DMS79 treated with DMSO at 0.1 percent for 48 hours (cell line): ENCODE data around the gene TRPM8.

ENCODE experiments used
- DNase-seq: peaks from one replicate; lab custom pipeline; 2025; lab: John Stamatoyannopoulos, UW

Gene TRPM8

GRCh38 chr2:233976087-233976486 is 58.9 kb downstream of the TRPM8 start:
- no peak for DNase-seq

DNA sequence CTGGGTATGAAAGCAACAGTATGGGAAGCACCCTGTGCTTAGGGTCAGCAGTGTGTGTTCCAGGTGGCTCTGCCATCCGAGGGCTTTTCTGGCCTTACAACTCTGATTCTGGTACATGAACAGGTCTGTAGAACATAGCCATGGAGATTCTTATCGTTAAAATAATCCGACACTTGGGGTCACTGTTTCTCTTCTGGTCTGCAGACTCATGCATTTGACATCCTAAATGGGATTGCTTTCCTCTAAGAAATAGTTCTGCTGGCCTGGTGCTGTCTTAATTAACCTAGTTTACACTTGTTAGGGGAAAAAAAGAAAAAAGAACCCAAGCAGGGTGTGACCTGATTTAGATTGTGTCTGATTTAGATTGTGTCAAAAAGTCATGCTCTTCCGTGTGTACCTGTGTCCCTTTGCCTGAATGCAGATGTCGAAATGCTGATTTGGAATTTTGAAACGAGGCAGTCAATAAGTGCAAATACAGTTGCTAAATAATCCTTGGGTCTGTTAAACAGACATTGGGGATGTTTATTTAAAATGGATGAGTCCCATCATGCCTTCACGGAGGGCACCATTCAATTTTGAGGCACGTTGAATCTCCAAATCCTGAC is 59.6 kb downstream of the TRPM8 start:
- peak; percentile 46 for DNase-seq

GRCh38 chr2:233977296-233977837 is 60.2 kb downstream of the TRPM8 start:
- no peak for DNase-seq

DNA sequence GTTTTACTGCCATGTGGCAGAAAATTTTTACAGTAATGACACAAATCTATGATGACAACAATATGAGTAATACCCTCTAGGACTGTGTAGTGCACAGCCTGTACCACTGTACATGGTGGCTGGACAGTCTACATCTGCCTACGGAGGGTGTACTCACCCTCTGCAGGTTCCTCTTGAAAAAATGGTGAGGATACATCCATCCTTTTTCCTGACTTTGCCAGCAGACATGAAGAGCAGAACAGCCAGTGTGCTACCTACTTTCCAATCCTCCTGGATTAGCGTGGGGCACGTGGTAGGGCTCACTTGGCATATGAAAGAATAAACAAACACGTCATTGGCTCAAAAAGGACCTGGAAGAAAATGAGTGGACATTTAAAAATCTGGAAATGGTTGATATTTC is 62.6 kb downstream of the TRPM8 start:
- no peak for DNase-seq

- no peak for DNase-seq
Measured at GRCh38 chr2:233980955-233981561, 63.9 kb downstream of the TRPM8 start.

- no peak for DNase-seq
Measured at GRCh38 chr2:233981574-233982420, 64.6 kb downstream of the TRPM8 start.

DNA sequence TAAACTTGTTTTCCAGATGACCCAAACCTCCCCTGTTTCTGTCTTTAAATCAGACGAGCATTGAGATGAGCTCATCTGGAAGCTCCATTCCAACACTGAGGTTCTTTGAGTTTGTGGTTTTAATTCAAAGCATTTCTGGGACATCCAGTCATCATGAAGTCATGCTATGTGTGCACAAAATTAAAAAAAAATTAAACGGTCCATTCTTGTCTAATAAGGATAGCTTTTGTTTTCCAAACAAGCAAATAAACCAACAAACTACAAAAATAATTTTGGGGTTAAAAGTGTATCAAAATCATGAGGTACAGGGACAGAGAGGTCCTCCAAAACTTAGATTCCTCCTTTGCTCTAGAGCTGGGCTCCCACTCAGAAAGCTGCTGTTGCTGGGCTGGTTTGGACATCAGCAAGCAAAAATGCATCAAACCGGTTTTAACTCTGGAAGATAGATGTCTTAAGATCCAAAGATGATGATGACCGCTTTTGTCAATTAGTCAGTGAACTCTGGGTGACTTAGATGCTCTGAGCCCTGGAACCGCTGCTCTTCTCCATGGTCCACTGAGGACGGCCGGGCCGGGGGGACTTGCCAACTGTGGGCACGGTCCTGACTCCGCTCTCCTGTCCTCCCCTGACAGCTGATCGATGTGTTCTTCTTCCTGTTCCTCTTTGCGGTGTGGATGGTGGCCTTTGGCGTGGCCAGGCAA is 65.4 kb downstream of the TRPM8 start:
- no peak for DNase-seq

GRCh38 chr2:233983445-233983844 is 66.3 kb downstream of the TRPM8 start:
- no peak for DNase-seq

DNA sequence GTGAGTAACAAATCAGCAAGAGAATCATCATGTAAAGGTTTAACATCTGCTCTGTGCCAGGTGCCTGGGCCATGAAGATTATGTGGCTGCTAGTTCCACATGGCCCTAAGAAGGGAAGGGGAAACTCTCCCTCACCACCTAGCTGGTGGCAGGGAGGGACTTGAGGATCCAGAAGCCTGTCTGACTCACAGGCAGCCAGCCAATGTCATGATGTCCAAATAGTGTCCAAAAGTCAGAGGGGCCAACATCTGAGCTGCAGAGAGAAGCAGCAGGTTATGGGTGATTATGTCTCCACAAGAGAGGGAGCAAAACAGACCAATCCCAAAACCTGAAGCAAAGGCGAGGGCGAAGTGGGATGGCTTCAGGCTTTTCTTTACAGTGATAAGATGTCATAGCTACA is 71.4 kb downstream of the TRPM8 start:
- no peak for DNase-seq

GRCh38 chr2:233989221-233989858 is 72.2 kb downstream of the TRPM8 start:
- peak; percentile 92 for DNase-seq

DNA sequence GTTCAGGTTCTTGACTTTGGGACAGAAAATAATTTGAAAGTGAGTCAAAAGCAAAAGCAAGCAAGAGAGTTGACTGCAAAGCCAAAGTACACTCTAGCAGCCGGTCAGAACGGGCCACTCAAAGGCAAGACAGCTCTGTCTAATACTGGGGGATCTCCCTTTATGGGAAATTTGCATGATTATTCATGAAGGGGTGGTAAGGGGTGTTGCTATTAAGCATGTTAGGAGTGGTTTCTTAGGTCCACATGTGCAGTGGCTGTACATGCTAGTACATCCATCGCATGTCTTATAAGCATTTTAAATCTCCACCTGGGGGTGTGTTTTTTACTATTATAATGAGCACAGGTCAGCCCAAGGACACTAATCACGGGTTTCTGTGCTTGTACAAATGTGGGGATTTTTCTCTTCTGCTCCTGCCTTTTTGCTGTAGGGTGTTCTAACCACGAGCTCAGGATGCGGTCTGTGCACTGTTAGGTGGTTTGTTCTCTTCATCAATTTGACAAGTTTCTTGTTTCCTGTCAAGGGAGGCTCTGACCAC is 73.2 kb downstream of the TRPM8 start:
- no peak for DNase-seq

- no peak for DNase-seq
Measured at GRCh38 chr2:233991196-233991595, 74.0 kb downstream of the TRPM8 start.

DNA sequence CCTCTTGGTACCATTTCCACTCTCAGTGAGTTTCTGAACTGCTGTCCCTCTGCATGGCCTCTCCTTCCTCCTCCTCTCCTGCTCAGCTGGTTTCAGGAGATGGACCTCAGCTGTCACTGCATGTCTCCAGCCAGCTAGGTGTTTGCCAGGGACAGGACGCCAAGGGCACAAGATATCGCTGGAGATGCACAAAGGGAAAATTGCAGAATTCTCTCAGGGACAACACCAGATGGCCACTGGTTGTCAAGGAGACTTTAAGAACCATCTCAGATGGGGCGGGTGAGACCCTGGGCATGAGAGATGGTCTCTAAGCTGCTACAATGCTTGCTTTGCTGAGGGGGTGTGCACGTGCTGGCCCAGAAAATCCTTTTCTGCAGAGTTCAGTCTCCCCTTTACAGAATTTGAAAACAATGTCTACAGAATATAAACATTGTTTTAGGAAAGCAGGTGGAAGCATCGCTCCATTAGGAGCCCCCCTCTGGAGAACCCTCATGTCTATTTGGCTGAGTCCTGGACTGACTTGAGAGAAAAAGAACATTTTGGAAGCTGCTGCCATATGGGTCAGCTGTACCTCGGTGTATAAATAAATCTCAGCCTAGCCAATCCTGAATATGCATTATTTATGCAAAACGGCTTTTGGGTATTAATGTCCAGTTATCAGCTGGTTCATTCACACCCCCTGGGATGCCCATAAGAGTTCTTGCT is 75.5 kb downstream of the TRPM8 start:
- no peak for DNase-seq

DNA sequence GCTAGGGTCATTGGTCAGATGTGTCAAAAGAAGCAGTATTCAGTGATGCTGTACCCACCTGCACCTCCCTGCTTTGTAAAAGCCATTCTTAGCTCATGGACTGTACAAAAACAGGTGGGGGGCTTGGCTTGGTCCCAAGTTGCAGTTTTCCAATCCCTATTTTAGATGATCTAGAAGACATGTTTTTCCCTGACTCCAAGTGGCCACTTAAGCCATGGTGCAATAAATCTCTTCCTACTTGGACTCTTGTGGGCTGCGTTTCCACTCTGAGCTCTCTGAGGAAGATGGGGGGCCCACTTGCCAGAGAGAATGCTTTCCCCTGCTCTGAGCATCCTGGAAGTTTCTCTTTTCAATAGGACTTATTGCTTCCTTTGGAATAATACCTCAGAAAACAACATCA is 76.3 kb downstream of the TRPM8 start:
- DNase-seq = peak; percentile 49

DNA sequence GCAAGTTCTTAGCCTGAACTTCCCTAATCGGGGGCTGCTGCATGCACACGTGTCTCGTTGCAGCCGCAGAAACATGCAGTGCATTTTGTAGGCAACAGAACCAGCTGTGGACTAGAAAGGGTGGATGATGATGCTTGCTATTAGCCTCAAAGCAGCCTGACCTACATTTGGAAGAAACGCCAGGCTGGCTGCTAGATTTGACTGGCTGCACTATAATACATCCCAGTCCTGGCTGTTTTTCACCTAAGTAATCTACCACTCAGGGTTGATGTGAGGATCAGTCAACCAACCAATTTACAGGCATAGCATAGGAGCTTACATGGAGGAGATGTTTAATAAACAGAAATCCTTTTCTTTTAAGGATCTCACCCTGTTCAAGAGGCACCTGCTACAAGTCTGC is 77.0 kb downstream of the TRPM8 start:
- DNase-seq = no peak

DNA sequence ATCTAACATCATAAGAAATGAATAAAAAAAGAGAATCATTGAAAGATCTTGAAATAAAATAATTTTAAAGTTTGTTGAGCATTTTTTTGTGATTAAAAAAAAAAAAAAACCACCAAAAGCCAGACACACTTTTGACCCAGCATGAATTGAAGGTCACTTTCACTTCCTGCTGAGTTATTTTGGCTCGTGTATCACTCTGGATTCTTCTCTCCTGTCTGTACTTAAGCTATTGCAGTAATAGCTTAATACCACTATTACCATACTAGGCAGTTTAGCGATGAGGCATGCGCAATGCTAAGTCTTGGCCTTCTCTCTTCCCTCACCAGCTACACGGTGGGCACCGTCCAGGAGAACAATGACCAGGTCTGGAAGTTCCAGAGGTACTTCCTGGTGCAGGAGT is 78.8 kb downstream of the TRPM8 start:
- DNase-seq = no peak

- no peak for DNase-seq
Measured at GRCh38 chr2:233996461-233996860, 79.3 kb downstream of the TRPM8 start.

- no peak for DNase-seq
Measured at GRCh38 chr2:233997707-233998106, 80.5 kb downstream of the TRPM8 start.

DNA sequence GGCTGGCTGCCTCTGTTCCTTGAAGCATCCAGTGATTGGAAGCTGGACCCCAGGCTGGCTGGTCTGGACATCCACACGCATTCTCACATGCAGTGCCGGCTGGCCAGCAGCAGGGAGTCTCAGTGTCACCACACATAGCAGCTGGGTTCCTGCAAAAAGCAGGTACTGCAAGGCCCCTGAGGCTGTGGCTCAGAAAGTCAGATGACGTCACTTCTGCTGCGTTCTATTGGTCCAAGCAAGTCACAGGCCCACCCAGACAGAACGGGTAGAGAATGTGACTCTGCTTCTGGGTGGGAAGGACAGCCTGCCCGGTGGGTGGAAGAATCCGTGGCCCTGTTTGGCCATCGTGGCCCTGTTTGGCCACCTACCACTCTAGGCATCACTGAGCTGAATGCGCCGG is 82.0 kb downstream of the TRPM8 start:
- DNase-seq = no peak

- DNase-seq = no peak
Measured at GRCh38 chr2:234001380-234002160, 84.4 kb downstream of the TRPM8 start.
